Keratinocyte (primary cell): Measurements from ENCODE around the gene RNF115. TPM values are rescaled to one million over a fixed set of nuclear protein-coding genes. Genes with fewer than 3 reads are reported as not detected.
"Not testable (repeated sequence)": the region's sequence is repeated elsewhere in the genome, so short reads cannot be mapped to it uniquely, and the experiment has no call there.

Experiments used
- DNase-seq: peaks from one replicate; pipeline ENCODE4 v3.0.0-alpha.2; 2011; ENCODE audit warnings: low read depth, missing footprints, low spot score
- FAIRE-seq: peaks from 2 replicates; lab custom pipeline; 2011; peaks lifted over from hg19 to GRCh38; lab: Jason Lieb, UNC
- H2AFZ ChIP-seq: 2 replicates; pipeline ENCODE4 v1.6.0; 2012; ENCODE audit warnings: low read length, control low read depth, inconsistent platforms; ENCODE audit not compliant: control insufficient read depth
- H3K27ac ChIP-seq: 2 replicates; pipeline ENCODE4 v1.5.1; 2011; ENCODE audit warnings: low read length; ENCODE audit not compliant: control insufficient read depth, insufficient read depth
- H3K27me3 ChIP-seq: 3 replicates; pipeline ENCODE4 v1.6.0; 2011; ENCODE audit warnings: low read length; ENCODE audit not compliant: control insufficient read depth, insufficient read depth; ENCODE audit errors: extremely low read depth
- H3K36me3 ChIP-seq, 2 experiments: 2 replicates in 1 of 2; 3 replicates in 1 of 2; pipeline ENCODE4 v1.5.1; 2011; ENCODE audit warnings: low read length in 2 of 2, mild to moderate bottlenecking in 1 of 2; ENCODE audit not compliant: control insufficient read depth in 2 of 2, insufficient read depth in 2 of 2; ENCODE audit errors: extremely low read depth in 1 of 2
- H3K4me1 ChIP-seq: 3 replicates; pipeline ENCODE4 v1.5.1; 2011; ENCODE audit warnings: low read length; ENCODE audit not compliant: control insufficient read depth, insufficient read depth; ENCODE audit errors: extremely low read depth
- H3K4me2 ChIP-seq: 3 replicates; pipeline ENCODE4 v1.6.0; 2011; ENCODE audit warnings: low read depth, low read length; ENCODE audit not compliant: control insufficient read depth, insufficient read depth; ENCODE audit errors: extremely low read depth
- H3K4me3 ChIP-seq, 3 experiments: fragments of 200-600 bp in 1 of 3; sonication (generic) in 1 of 3; 2 replicates in 2 of 3; 3 replicates in 1 of 3; pipeline ENCODE4 v1.5.1; 2011 to 2016; ENCODE audit warnings: low read length in 3 of 3, mild to moderate bottlenecking in 3 of 3, control low read depth in 2 of 3, inconsistent platforms in 1 of 3, low read depth in 1 of 3, mixed read lengths in 1 of 3, mixed run types in 1 of 3, moderate library complexity in 1 of 3; ENCODE audit not compliant: control insufficient read depth in 2 of 3, insufficient read depth in 2 of 3; ENCODE audit errors: extremely low read depth in 1 of 3
- H3K79me2 ChIP-seq: 2 replicates; pipeline ENCODE4 v1.6.0; 2012; ENCODE audit warnings: low read length; ENCODE audit not compliant: control insufficient read depth, insufficient read depth
- H3K9ac ChIP-seq: 3 replicates; pipeline ENCODE4 v1.6.0; 2011; ENCODE audit warnings: low read length; ENCODE audit not compliant: control insufficient read depth, insufficient read depth; ENCODE audit errors: extremely low read depth
- H3K9me1 ChIP-seq: 3 replicates; pipeline ENCODE4 v1.6.0; 2011; ENCODE audit warnings: low read length; ENCODE audit not compliant: control insufficient read depth, insufficient read depth; ENCODE audit errors: extremely low read depth
- H3K9me3 ChIP-seq: 2 replicates; pipeline ENCODE4 v1.5.1; 2012; ENCODE audit warnings: low read depth, low read length; ENCODE audit not compliant: control insufficient read depth
- H4K20me1 ChIP-seq: 3 replicates; pipeline ENCODE4 v1.6.0; 2011; ENCODE audit warnings: low read length; ENCODE audit not compliant: control insufficient read depth, insufficient read depth; ENCODE audit errors: extremely low read depth
- CTCF ChIP-seq, 3 experiments: IDR thresholded peaks in 1 of 3; conservative IDR thresholded peaks in 1 of 3; optimal IDR thresholded peaks in 1 of 3; 2 replicates in 2 of 3; 3 replicates in 1 of 3; pipeline versions ENCODE3 to v1.5.1; 2011; ENCODE audit warnings: low read length in 3 of 3, mild to moderate bottlenecking in 3 of 3, moderate library complexity in 2 of 3, control low read depth in 1 of 3, inconsistent platforms in 1 of 3; ENCODE audit not compliant: insufficient read depth in 2 of 3; ENCODE audit errors: extremely low read depth in 1 of 3
- EZH2 ChIP-seq: IDR thresholded peaks from one replicate; pipeline ENCODE4 v1.6.1; 2012; ENCODE audit warnings: inconsistent platforms, mild to moderate bottlenecking, low read length, moderate library complexity
- dilution Hi-C: fragments of 300-500 bp; cut with MboI; formaldehyde crosslinking; loops from one replicate; pipeline ENCODE4 v1.7.0; 2020; ENCODE audit warnings: low sequenced_read_pairs; ENCODE audit not compliant: extremely low pct_ligation_motif_present
- polyA plus RNA-seq, 5 experiments: library from polyadenylated mRNA; depleted of rRNA in 3 of 5; stranded (reverse) in 3 of 5; stranded (forward) in 1 of 5; unstranded in 1 of 5; fragments of >200 nt; gene quantifications; 1 replicate in 1 of 5; 2 replicates in 3 of 5; 3 replicates in 1 of 5; pipeline versions ENCODE4 v1.2.1 to v1.2.3, GENCODE V29; 2011 to 2012; ENCODE audit warnings: missing spikeins in 2 of 5, low read depth in 1 of 5, low replicate concordance in 1 of 5

The RNF115 gene
- polyA plus RNA-seq, 1 donor (not counting 4 experiments of a cell fraction or from before 2014, with no cell fraction given), result 10.1 TPM

DNA sequence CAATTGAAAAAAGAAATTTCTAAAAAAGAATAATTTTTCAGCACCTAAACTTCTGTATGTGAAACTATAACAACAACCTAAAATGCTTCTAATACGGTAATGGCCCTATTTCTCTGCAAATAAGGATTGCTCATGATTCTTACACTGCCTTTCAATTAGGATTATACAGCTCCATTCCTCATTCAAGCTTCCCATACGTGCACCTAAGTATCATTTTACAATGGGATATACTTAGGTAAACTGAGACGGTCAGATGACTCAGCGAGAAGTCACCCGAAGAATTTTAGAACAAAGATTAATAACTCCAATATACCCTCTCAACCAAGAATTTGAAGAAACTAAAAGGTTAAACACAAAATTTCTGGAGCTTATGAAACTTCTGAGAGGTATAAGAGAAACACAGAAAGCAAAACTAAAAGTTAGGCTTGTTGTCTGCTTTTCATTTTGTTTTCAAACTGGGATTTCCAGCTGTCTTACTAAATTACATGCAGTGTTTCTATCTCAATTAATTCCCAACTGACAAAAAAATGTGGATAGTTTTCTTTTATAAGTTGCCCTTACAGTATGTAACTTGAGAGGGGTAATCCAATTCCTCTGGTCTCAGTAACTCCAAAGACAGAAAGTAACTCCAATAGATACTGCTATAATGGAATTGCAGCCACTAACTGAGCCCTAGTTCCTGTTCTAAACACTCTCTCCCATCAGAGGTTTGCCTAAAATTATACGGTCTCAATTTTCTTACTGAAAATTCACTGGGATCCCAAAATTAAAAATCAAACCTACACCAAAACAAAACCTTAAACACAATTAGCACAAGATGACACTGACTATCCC is 10.7 kb downstream of the RNF115 start:
- not testable (repeated sequence) for H3K27ac ChIP-seq

DNA sequence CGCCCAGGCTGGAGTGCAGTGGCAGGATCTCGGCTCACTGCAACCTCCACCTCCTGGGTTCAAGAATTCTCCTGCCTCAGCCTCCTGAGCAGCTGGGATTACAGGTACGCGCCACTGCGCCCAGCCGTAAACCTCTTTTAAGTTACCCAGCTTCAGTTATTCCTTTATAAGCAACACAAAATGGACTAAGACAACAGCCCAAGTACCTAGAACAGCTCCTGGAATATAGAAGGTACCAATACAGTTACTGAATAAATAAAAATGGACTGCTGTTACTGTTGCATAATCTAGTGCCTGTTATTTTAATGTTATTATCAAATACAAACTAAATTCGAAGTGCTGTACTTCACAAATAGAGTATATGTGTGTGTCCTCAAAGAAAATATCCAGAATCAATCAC is 17.1 kb downstream of the RNF115 start:
- DNase-seq (no peak), FAIRE-seq (no peak)
- Histone ChIP-seq H3K4me1 (peaks cover 1% of the 10 kb centered on the region), H4K20me1 (no peaks in the 10 kb centered on the region), H2AFZ (no peak overlapping the region), H3K9me1 (no peaks in the 10 kb centered on the region), H3K9ac (no peak overlapping the region), H3K36me3 (peaks cover 0 to 1% of the 10 kb centered on the region in 2 experiments), H3K9me3 (no peaks in the 10 kb centered on the region), H3K27me3 (no peaks in the 10 kb centered on the region), H3K79me2 (peaks cover 28% of the 10 kb centered on the region), H3K27ac (no peak overlapping the region), H3K4me3 (no peak overlapping the region), H3K4me2 (no peak overlapping the region)
- TF ChIP-seq EZH2, result no peak
- TF ChIP-seq CTCF (optimal IDR thresholded peaks at IDR 0.05 in 1 of 3, IDR thresholded peaks at IDR 0.05 in 1 of 3, conservative IDR thresholded peaks at IDR 0.05 in 1 of 3; ENCODE audit: extremely low read depth in 1 of 3, insufficient read depth in 2 of 3, low read length in 3 of 3), result no peak
- dilution Hi-C loops, result no loop called here

More for the DNA sequence above, 10.7 kb downstream of the RNF115 start:
- H2AFZ ChIP-seq, H3K9me1 ChIP-seq, dilution Hi-C loops, H3K4me1 ChIP-seq, FAIRE-seq, DNase-seq, H3K9ac ChIP-seq, H3K4me2 ChIP-seq, H3K4me3 ChIP-seq, H3K79me2 ChIP-seq, H3K27me3 ChIP-seq, H3K9me3 ChIP-seq, H4K20me1 ChIP-seq, H3K36me3 ChIP-seq: not testable (repeated sequence)
